Amygdala (tissue), 56 donors: ENCODE data around the gene FPGS.

Source experiments
- DNase-seq, 56 donors: peaks; one replicate each; lab custom pipeline; 2025; lab: John Stamatoyannopoulos, UW

The FPGS gene

GRCh38 chr9:127854960-127855359 lies 52.3 kb downstream of the FPGS start:
- DNase-seq: no peak

GRCh38 chr9:127855522-127855921 lies 52.8 kb downstream of the FPGS start:
- no peak for DNase-seq

- DNase-seq: no peak
These were observed 53.5 kb downstream of the FPGS start for GRCh38 chr9:127856094-127856728.

GRCh38 chr9:127856729-127857116 lies 54.0 kb downstream of the FPGS start:
- no peak for DNase-seq

GRCh38 chr9:127857278-127857677 lies 54.6 kb downstream of the FPGS start:
- no peak for DNase-seq

- DNase-seq: no peak
These were observed 55.4 kb downstream of the FPGS start for GRCh38 chr9:127858041-127858512.

GRCh38 chr9:127860260-127860659 lies 57.6 kb downstream of the FPGS start:
- DNase-seq: no peak

- no peak for DNase-seq
These were observed 58.1 kb downstream of the FPGS start for GRCh38 chr9:127860779-127861178.

GRCh38 chr9:127862075-127863011 lies 59.7 kb downstream of the FPGS start:
- DNase-seq: peak in 29 of 56 donors; percentile 17 to 65 (median 34)

- no peak for DNase-seq
These were observed 60.5 kb downstream of the FPGS start for GRCh38 chr9:127863191-127863621.
